H1 (cell line): Measurements from ENCODE around the gene RAD23B.

Experiments
- CEBPB ChIP-seq: IDR thresholded peaks from 2 replicates; pipeline ENCODE4 v1.6.1; 2012; ENCODE audit warnings: low read depth, low read length
- CHD2 ChIP-seq: IDR thresholded peaks from 2 replicates; pipeline ENCODE4 v1.6.1; 2012; ENCODE audit warnings: low read length, improper control_type of control experiment
- CREB1 ChIP-seq: IDR thresholded peaks from 2 replicates; pipeline ENCODE4 v1.6.1; 2012; ENCODE audit warnings: inconsistent platforms
- EP300 ChIP-seq, 2 experiments: IDR thresholded peaks; 1 replicate in 1 of 2; 2 replicates in 1 of 2; pipeline ENCODE4 v1.6.1; 2011 to 2012; ENCODE audit warnings: low read depth in 2 of 2, low read length in 2 of 2, mild to moderate bottlenecking in 2 of 2, borderline replicate concordance in 1 of 2, inconsistent platforms in 1 of 2, moderate library complexity in 1 of 2
- JUN ChIP-seq: IDR thresholded peaks from 2 replicates; pipeline ENCODE4 v1.6.1; 2011; ENCODE audit warnings: low read depth, mild to moderate bottlenecking, improper control_type of control experiment, low read length
- MAFK ChIP-seq: IDR thresholded peaks from 2 replicates; pipeline ENCODE4 v1.6.1; 2012; ENCODE audit warnings: low read depth, mild to moderate bottlenecking, improper control_type of control experiment, low read length
- POLR2A ChIP-seq, 2 experiments: IDR thresholded peaks; 1 replicate in 1 of 2; 2 replicates in 1 of 2; pipeline ENCODE4 v1.6.1; 2011; ENCODE audit warnings: low read depth in 2 of 2, low read length in 2 of 2, mild to moderate bottlenecking in 2 of 2; ENCODE audit errors: control extremely low read depth in 1 of 2
- SUZ12 ChIP-seq: fragments of 200-600 bp; sonication (generic); IDR thresholded peaks from 2 replicates; pipeline ENCODE4 v1.6.1; 2012; ENCODE audit warnings: mild to moderate bottlenecking, inconsistent platforms, low read length, moderate library complexity, mixed read lengths
- TAF1 ChIP-seq: IDR thresholded peaks from 2 replicates; pipeline ENCODE4 v1.6.1; 2011; ENCODE audit warnings: mild to moderate bottlenecking, low read depth, low read length
- TCF12 ChIP-seq: IDR thresholded peaks from 2 replicates; pipeline ENCODE4 v1.6.1; 2011; ENCODE audit warnings: low read depth, mild to moderate bottlenecking, low read length
- ZNF274 ChIP-seq: IDR thresholded peaks from 2 replicates; pipeline ENCODE4 v1.7.0; 2012; ENCODE audit warnings: low read length, borderline replicate concordance; ENCODE audit errors: extremely low read depth
- TF ChIP-seq, protein P1 (sequence below), 3 experiments: IDR thresholded peaks; 1 replicate in 2 of 3; 2 replicates in 1 of 3; pipeline versions ENCODE4 v1.5.1 to v1.6.1; 2011; ENCODE audit warnings: low read length in 3 of 3, mild to moderate bottlenecking in 3 of 3, inconsistent platforms in 2 of 3, low read depth in 1 of 3, moderate library complexity in 1 of 3; ENCODE audit not compliant: insufficient read depth in 1 of 3; ENCODE audit errors: control extremely low read depth in 1 of 3
- TF ChIP-seq, protein P2 (sequence below): fragments of 300-600 bp; sonication (generic); IDR thresholded peaks from 2 replicates; pipeline ENCODE4 v1.7.1; 2012; ENCODE audit warnings: low read length, moderate library complexity, mild to moderate bottlenecking, inconsistent platforms; ENCODE audit not compliant: insufficient replicate concordance

DNA sequence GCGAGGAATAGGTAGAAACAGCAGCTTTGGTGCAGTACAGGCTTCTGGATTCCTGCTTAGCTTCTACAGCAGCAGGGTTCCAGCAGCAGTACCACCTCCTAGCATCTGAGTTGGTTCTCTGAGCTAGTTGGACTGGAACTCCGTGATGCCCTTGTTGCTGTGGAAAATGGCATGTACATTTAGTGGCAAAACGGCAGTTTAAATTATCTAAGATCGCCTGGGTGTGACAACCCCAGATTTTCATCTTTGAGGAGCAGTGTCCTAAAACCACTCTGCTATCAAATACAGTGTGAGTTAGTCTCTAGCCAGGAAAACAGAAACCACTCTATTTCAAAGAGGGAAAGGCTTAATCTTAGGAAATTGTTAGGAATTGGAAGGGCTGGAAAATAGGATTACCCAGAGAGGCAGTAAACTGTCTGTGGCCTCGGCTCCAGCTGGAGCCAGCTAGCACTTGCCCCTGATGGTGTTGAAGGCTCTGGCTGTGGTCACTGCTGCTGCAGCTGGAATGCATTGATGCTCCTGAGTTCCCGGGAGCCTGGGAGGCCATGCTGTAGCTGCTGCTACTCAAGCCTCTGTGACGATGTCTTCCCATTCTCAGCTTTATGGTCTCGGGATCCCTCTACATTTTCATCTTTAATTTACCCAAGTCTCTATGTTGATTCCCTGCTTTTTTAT lies 29.4 kb downstream of the RAD23B start:
- TF ChIP-seq SUZ12 (no peak), EP300 (IDR thresholded peaks at IDR 0.05; ENCODE audit: borderline replicate concordance in 1 of 2, low read depth in 2 of 2, low read length in 2 of 2) (no peak), CEBPB (no peak), POLR2A (IDR thresholded peaks at IDR 0.05; ENCODE audit: control extremely low read depth in 1 of 2, low read depth in 2 of 2, low read length in 2 of 2) (no peak), ZNF274 (no peak), CREB1 (no peak), TCF12 (no peak), TAF1 (no peak), JUN (no peak), MAFK (no peak), CHD2 (no peak)
- TF ChIP-seq, protein P1, sequence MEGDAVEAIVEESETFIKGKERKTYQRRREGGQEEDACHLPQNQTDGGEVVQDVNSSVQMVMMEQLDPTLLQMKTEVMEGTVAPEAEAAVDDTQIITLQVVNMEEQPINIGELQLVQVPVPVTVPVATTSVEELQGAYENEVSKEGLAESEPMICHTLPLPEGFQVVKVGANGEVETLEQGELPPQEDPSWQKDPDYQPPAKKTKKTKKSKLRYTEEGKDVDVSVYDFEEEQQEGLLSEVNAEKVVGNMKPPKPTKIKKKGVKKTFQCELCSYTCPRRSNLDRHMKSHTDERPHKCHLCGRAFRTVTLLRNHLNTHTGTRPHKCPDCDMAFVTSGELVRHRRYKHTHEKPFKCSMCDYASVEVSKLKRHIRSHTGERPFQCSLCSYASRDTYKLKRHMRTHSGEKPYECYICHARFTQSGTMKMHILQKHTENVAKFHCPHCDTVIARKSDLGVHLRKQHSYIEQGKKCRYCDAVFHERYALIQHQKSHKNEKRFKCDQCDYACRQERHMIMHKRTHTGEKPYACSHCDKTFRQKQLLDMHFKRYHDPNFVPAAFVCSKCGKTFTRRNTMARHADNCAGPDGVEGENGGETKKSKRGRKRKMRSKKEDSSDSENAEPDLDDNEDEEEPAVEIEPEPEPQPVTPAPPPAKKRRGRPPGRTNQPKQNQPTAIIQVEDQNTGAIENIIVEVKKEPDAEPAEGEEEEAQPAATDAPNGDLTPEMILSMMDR (IDR thresholded peaks at IDR 0.05; ENCODE audit: control extremely low read depth in 1 of 3, insufficient read depth in 1 of 3, low read depth in 1 of 3, low read length in 3 of 3) = no peak
- TF ChIP-seq, protein P2, sequence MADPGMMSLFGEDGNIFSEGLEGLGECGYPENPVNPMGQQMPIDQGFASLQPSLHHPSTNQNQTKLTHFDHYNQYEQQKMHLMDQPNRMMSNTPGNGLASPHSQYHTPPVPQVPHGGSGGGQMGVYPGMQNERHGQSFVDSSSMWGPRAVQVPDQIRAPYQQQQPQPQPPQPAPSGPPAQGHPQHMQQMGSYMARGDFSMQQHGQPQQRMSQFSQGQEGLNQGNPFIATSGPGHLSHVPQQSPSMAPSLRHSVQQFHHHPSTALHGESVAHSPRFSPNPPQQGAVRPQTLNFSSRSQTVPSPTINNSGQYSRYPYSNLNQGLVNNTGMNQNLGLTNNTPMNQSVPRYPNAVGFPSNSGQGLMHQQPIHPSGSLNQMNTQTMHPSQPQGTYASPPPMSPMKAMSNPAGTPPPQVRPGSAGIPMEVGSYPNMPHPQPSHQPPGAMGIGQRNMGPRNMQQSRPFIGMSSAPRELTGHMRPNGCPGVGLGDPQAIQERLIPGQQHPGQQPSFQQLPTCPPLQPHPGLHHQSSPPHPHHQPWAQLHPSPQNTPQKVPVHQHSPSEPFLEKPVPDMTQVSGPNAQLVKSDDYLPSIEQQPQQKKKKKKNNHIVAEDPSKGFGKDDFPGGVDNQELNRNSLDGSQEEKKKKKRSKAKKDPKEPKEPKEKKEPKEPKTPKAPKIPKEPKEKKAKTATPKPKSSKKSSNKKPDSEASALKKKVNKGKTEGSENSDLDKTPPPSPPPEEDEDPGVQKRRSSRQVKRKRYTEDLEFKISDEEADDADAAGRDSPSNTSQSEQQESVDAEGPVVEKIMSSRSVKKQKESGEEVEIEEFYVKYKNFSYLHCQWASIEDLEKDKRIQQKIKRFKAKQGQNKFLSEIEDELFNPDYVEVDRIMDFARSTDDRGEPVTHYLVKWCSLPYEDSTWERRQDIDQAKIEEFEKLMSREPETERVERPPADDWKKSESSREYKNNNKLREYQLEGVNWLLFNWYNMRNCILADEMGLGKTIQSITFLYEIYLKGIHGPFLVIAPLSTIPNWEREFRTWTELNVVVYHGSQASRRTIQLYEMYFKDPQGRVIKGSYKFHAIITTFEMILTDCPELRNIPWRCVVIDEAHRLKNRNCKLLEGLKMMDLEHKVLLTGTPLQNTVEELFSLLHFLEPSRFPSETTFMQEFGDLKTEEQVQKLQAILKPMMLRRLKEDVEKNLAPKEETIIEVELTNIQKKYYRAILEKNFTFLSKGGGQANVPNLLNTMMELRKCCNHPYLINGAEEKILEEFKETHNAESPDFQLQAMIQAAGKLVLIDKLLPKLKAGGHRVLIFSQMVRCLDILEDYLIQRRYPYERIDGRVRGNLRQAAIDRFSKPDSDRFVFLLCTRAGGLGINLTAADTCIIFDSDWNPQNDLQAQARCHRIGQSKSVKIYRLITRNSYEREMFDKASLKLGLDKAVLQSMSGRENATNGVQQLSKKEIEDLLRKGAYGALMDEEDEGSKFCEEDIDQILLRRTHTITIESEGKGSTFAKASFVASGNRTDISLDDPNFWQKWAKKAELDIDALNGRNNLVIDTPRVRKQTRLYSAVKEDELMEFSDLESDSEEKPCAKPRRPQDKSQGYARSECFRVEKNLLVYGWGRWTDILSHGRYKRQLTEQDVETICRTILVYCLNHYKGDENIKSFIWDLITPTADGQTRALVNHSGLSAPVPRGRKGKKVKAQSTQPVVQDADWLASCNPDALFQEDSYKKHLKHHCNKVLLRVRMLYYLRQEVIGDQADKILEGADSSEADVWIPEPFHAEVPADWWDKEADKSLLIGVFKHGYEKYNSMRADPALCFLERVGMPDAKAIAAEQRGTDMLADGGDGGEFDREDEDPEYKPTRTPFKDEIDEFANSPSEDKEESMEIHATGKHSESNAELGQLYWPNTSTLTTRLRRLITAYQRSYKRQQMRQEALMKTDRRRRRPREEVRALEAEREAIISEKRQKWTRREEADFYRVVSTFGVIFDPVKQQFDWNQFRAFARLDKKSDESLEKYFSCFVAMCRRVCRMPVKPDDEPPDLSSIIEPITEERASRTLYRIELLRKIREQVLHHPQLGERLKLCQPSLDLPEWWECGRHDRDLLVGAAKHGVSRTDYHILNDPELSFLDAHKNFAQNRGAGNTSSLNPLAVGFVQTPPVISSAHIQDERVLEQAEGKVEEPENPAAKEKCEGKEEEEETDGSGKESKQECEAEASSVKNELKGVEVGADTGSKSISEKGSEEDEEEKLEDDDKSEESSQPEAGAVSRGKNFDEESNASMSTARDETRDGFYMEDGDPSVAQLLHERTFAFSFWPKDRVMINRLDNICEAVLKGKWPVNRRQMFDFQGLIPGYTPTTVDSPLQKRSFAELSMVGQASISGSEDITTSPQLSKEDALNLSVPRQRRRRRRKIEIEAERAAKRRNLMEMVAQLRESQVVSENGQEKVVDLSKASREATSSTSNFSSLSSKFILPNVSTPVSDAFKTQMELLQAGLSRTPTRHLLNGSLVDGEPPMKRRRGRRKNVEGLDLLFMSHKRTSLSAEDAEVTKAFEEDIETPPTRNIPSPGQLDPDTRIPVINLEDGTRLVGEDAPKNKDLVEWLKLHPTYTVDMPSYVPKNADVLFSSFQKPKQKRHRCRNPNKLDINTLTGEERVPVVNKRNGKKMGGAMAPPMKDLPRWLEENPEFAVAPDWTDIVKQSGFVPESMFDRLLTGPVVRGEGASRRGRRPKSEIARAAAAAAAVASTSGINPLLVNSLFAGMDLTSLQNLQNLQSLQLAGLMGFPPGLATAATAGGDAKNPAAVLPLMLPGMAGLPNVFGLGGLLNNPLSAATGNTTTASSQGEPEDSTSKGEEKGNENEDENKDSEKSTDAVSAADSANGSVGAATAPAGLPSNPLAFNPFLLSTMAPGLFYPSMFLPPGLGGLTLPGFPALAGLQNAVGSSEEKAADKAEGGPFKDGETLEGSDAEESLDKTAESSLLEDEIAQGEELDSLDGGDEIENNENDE = no peak
